Measurements from ENCODE around the gene CHM.

The CHM gene

GRCh38 chrX:85836868-85837267 is 210.5 kb downstream of the CHM start:
- no peak for TF ChIP-seq CTCF (IDR thresholded peaks at IDR 0.05; ENCODE audit: low read depth, low read length)
- no peak overlapping the region for H3K4me3 ChIP-seq (ENCODE audit: low read depth, low read length)
- in situ Hi-C loops (cut with HindIII; ENCODE audit: low sequenced_read_pairs), result no loop called here
- DNase-seq (ENCODE audit: low read depth, low spot score), result no peak

- no peak overlapping the region for H3K4me3 ChIP-seq (ENCODE audit: low read depth, low read length)
- in situ Hi-C loops (cut with HindIII; ENCODE audit: low sequenced_read_pairs), result no loop called here
- no peak for DNase-seq (ENCODE audit: low read depth, low spot score)
- TF ChIP-seq CTCF (IDR thresholded peaks at IDR 0.05; ENCODE audit: low read depth, low read length), result no peak
These were observed 218.6 kb downstream of the CHM start for GRCh38 chrX:85828771-85829170.

GRCh38 chrX:85815203-85815751 is 232.1 kb downstream of the CHM start:
- no peak for DNase-seq (ENCODE audit: low read depth, low spot score)
- no peak overlapping the region for H3K4me3 ChIP-seq (ENCODE audit: low read depth, low read length)
- TF ChIP-seq CTCF (IDR thresholded peaks at IDR 0.05; ENCODE audit: low read depth, low read length), result no peak
- in situ Hi-C loops (cut with HindIII; ENCODE audit: low sequenced_read_pairs), result no loop called here
